Vein endothelial cell (primary cell): ENCODE measurements around the gene CREBZF. TPM values are rescaled to one million over a fixed set of nuclear protein-coding genes. Genes with fewer than 3 reads are reported as not detected.

ENCODE experiments used
- total RNA-seq: library from RNA; depleted of rRNA; stranded (reverse); fragments of >200 nt; gene quantifications from 2 replicates; pipeline ENCODE4 v1.2.3, GENCODE V29; 2012

Gene CREBZF
- 34.0 and 36.5 TPM in 2 replicates for total RNA-seq

GRCh38 chr11:85664615-85665481 is at the start of gene CREBZF:
CREBZF (minus strand) TSS chr11:85665129; CDS start chr11:85664875, 254 bp downstream.

DNA sequence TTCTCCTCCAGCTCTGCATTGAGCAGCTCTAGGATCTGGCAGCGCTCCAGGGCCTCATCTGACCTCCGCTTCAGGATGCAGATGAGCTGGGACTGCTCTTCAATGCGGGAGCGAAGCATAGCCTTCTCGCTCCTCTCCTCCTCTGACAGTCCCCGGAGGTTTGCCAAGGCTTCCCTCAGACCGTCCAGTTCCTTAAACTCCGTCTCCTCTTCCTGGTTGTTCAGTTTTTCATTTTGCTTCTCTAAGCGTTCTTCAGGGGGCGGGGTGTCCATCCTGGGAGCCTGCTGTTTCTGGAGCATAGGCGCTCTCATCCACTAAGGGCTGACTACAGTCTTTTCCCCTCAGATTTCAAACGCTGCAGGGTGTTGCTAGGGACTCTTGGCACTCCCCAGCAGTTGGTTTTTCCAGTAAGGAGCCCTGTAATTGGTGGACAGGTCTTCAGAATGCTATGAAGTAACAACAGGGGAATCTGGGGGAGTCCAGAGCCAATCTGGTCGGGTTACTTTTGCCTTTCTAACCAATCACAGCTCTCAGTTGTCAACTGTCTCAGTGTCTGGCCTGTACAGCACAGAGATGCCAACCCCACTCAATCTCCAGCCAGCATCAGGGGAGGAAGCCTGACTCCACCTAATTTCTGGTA is 21.0 kb upstream of the CREBZF start, which contains the start of gene CCDC89:
Gene CCDC89 (minus strand): TSS at position 376 of the 640 bp plus-strand sequence. CDS start 65 bp downstream, at position 311.

DNA sequence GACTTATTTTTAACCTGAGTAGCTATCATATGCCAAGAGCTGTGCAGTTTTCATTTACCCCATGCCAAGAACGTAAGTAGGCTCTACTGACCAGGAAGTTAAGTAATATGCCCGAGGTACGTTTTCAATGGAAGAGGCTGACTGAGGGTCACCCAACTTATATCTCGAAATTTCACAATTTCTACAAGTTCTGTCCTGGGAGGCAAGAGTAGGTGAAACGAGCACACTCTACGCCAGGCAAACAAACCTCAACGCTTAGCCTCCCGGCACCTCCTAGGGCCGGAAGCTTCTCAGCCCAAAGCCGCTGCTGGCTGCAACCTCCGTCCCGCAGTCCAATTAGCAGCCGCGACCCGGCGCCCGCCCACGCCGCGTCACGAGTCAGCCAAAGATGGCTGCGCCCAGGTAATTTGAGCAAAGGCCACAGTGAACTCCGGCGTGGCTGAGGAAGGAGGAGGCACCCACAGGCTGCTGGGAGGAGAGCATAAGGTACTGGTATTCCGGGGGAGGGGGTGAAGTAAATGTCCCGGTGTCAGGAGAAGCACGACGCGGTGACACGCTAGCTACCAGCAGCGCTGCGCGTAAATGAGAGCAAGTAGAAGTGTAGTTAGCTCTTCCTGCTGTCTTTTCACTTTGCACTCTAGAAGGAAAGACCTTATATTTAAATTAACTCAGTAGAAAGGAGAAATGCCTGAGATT is 17.2 kb downstream of the CREBZF start, which contains the start of gene TMEM126A:
Gene TMEM126A (plus strand): TSS at position 364 of the 696 bp plus-strand sequence. CDS start 2,289 bp downstream, outside the sequence.

GRCh38 chr11:85627998-85628770 is 36.7 kb downstream of the CREBZF start, which contains the start of gene TMEM126B:
TMEM126B (plus strand) TSS chr11:85628593; CDS start chr11:85628608, 15 bp downstream.

DNA sequence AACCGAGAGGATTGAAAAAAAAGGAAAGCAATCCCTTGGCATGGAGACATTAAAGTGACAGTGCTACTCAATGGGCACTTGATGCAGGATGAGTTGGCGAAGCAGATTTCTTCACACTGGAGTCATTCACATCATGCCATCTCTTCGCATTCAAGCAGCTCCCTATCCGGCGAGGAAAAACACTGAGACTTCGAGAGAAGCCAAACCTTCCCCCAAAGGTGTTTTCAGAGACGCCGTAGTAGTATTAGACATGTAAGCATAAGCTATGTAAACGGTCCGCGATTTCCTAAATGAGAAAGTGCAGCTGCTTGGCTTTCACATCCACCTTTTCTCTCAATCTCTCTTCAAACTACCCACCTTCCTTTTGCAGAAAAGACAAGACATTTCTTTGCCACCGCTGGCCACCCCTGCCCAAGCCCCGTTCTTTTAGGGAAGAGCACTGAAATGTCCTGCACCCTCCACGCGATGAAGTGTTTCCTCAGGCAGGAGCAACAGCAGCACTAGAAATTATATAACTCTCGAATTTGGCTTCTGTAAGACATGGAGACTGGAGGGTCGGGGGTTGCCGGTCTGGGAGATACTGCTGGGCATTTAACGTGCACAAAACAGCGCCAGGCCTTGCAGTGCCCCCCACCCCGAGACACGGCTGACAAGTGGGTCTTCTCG is 37.5 kb downstream of the CREBZF start, which contains the start of gene DLG2:
Gene DLG2 (minus strand): TSS at position 13 of the 666 bp plus-strand sequence.

Other genes with a start within 250 kb of the CREBZF start
- gene DLG2, start 37.8 kb downstream of the CREBZF start, total RNA-seq: 0.65 and 0.67 TPM in 2 replicates
- gene TMEM126B, start 36.5 kb downstream of the CREBZF start, total RNA-seq: 39.2 and 54.5 TPM in 2 replicates
- 28.7 and 49.1 TPM in 2 replicates for gene TMEM126A, start 17.2 kb downstream of the CREBZF start, total RNA-seq
- not detected in 2 replicates for gene CCDC89, start 21.1 kb upstream of the CREBZF start, total RNA-seq
- gene SYTL2, start 146.0 kb upstream of the CREBZF start, total RNA-seq: 1.1 and 1.6 TPM in 2 replicates
- not detected in 2 replicates for gene CCDC83, start 190.3 kb upstream of the CREBZF start, total RNA-seq